Vagina (tissue), 2 donors: ENCODE measurements around the gene XPOT.

Experiments
- POLR2A ChIP-seq, 2 donors: fragments of 450-650 bp; IDR thresholded peaks; one replicate each; pipeline ENCODE4 v1.6.1; 2017; ENCODE audit warnings: antibody characterized with exemption in 2 of 2, mild to moderate bottlenecking in 2 of 2, moderate library complexity in 2 of 2
- POLR2AphosphoS5 ChIP-seq, 2 donors: sonication (generic); formaldehyde crosslinking; IDR thresholded peaks; one replicate each; pipeline ENCODE4 v1.9.0; 2017; ENCODE audit warnings: antibody characterized with exemption in 2 of 2, mild to moderate bottlenecking in 2 of 2, low read depth in 1 of 2; ENCODE audit not compliant: insufficient read depth in 1 of 2
- TF ChIP-seq, protein P1 (sequence below), 3 experiments: fragments of 450-650 bp in 2 of 3; fragments of 200-600 bp in 1 of 3; sonication (generic) in 1 of 3; IDR thresholded peaks; one replicate each; pipeline ENCODE4 v1.5.1; 2017 to 2019; ENCODE audit warnings: antibody characterized with exemption in 3 of 3, mild to moderate bottlenecking in 2 of 3, moderate library complexity in 2 of 3

DNA sequence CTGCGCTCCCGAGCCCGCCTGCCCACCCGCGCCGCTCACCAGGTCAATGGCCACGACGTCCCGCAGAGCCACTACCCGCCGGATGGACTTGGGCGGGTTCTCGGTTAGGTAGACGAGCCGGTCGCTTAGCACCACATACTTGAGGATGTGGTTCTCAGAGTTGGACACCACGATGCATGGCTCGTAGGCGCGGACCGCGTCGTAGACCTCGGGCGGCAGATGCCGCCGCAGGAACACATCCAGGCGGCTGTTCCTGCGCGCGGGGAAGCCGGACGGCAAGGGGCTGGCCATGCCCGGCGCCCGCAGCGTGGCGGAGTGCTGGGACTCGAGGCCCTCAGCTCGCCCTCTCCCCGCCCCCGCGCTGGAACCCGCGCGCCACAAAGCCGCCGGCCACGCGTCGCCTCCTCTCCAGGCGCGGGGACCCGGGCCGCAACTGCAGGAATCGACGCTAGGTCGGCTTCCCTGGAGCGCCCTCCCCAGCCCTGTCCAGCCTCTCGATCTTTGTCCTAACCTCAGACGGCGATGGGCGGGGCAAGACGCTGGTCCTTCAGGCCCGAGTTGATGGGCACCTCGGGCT is 13.8 kb upstream of the XPOT start, which contains the start of gene C12orf56:
- TF ChIP-seq POLR2A (IDR thresholded peaks at IDR 0.05) (no peak), POLR2AphosphoS5 (IDR thresholded peaks at IDR 0.05; ENCODE audit: insufficient read depth in 1 of 2, low read depth in 1 of 2) (no peak)
- TF ChIP-seq, protein P1, sequence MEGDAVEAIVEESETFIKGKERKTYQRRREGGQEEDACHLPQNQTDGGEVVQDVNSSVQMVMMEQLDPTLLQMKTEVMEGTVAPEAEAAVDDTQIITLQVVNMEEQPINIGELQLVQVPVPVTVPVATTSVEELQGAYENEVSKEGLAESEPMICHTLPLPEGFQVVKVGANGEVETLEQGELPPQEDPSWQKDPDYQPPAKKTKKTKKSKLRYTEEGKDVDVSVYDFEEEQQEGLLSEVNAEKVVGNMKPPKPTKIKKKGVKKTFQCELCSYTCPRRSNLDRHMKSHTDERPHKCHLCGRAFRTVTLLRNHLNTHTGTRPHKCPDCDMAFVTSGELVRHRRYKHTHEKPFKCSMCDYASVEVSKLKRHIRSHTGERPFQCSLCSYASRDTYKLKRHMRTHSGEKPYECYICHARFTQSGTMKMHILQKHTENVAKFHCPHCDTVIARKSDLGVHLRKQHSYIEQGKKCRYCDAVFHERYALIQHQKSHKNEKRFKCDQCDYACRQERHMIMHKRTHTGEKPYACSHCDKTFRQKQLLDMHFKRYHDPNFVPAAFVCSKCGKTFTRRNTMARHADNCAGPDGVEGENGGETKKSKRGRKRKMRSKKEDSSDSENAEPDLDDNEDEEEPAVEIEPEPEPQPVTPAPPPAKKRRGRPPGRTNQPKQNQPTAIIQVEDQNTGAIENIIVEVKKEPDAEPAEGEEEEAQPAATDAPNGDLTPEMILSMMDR (IDR thresholded peaks at IDR 0.05) = no peak
